Fibroblast of the aortic adventitia (primary cell): Measurements from ENCODE around the gene LAMTOR4. TPM values are rescaled to one million over a fixed set of nuclear protein-coding genes. Genes with fewer than 3 reads are reported as not detected.
A peak's percentile ranks its signal among the peaks of the same experiment; 100 is the strongest.

ENCODE experiments used
- DNase-seq: peaks from one replicate; pipeline ENCODE4 v3.0.0-alpha.2; 2010; ENCODE audit warnings: low read depth
- H3K4me3 ChIP-seq: 2 replicates; pipeline ENCODE4 v1.5.1; 2011; ENCODE audit warnings: low read depth, mild to moderate bottlenecking, control low read depth, low read length, moderate library complexity
- CTCF ChIP-seq: IDR thresholded peaks from 2 replicates; pipeline ENCODE4 v1.5.1; 2011; ENCODE audit warnings: mild to moderate bottlenecking, low read length, control low read depth, inconsistent platforms; ENCODE audit not compliant: insufficient read depth
- total RNA-seq: library from RNA; depleted of rRNA; stranded (reverse); fragments of >200 nt; gene quantifications from 2 replicates; pipeline ENCODE4 v1.2.3, GENCODE V29; 2012; ENCODE audit warnings: low replicate concordance

The LAMTOR4 gene
- total RNA-seq, 1 donor, result 82.2 TPM

GRCh38 chr7:100157334-100158228 lies 8.9 kb downstream of the LAMTOR4 start:
- H3K4me3 ChIP-seq, result peak overlapping the region; percentile 77
- TF ChIP-seq CTCF, result peak; percentile 40
- peak; percentile 43 for DNase-seq

GRCh38 chr7:100158229-100159098 lies 9.7 kb downstream of the LAMTOR4 start, which contains the start of gene TRAPPC14:
Gene TRAPPC14, minus strand, starts transcription at chr7:100158723. Its CDS starts 224 bp downstream, at chr7:100158499.
- H3K4me3 ChIP-seq, result peak within 1 kb of the TSS; percentile 77
- DNase-seq, result peak; percentile 73
- no peak for TF ChIP-seq CTCF

- no peak for TF ChIP-seq CTCF
- DNase-seq, result no peak
- peak overlapping the region; percentile 77 for H3K4me3 ChIP-seq
These were observed 10.4 kb downstream of the LAMTOR4 start for GRCh38 chr7:100159099-100159623.

- no peak overlapping the region for H3K4me3 ChIP-seq
- no peak for DNase-seq
- TF ChIP-seq CTCF, result no peak
These were observed 11.3 kb downstream of the LAMTOR4 start for GRCh38 chr7:100160067-100160466.

DNA sequence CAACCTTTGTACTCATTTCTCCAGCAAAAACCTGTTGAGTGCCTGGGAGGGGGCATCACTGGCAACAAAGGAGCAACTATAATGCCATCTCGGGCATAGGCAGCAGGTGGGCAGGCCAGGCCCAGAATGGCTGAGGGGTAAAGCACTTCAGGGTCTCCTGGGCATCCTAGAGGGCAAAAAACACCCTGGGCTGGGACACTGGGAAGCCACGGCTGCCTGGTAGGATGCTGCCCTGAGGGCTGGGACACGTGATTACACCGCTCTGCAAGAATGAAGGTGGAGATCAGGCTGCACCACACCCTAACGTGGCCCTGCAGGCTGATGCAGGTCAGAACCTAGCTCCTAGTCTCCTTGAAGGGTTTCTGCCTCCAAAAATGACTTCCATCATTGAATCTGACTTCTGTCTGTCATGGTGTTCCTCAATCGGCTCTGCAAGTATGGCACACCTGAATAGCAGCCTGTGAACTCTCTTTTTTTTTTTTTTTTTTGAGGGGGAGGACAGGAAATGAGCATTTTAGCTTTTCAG lies 14.4 kb downstream of the LAMTOR4 start:
- no peak for DNase-seq
- no peak overlapping the region for H3K4me3 ChIP-seq
- no peak for TF ChIP-seq CTCF

- no peak for DNase-seq
- TF ChIP-seq CTCF, result no peak
- no peak overlapping the region for H3K4me3 ChIP-seq
These were observed 15.2 kb downstream of the LAMTOR4 start for GRCh38 chr7:100163871-100164270.
